HG02798 (cell line): ENCODE results near the gene SLC6A3.

Experiments
- ATAC-seq: cut with Tn5 transposase; IDR thresholded peaks from one replicate; pipeline ENCODE4 v1.9.1; 2021; ENCODE audit warnings: mild to moderate bottlenecking; ENCODE audit not compliant: unreplicated experiment, poor library complexity

Gene SLC6A3

DNA sequence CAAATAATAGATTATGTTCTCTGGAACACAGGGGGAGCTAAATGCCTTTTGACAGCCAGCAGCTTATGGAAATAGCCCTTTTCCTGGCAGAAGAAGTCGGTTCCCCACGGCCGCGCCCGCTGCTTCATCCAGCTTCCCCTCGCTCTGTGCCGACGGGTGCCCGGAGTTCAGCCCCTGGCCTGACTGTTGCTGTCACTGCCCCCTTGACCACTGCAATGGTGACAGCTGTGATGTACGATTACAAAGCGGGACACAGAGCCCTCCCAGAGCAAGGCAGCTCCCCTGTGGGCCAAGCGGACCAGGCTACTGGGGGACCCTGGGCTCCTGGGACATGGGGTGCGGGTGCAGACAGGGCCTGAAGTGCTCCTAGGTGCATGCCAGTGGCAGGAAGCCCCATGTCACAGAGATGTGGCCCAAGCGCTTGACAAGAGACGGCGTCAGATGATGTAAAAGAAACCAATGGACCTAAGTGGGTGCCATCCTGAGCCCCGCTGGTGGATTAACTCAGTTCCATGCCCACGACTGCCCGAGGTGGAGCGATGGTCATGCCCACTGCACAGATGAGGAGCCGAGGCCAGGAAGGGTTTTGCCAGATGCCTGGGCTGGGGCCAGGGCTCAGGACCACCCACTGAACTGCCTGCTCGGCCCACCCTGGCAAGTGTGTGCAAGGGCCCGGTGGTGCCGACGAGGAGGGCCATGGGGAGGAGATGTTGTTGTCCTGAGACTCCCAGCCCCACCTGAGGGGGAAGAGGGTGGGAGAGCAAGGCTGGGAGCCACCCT is 87.1 kb downstream of the SLC6A3 start:
- no peak for ATAC-seq

- no peak for ATAC-seq
Observed at GRCh38 chr5:1356873-1357787, 88.1 kb downstream of the SLC6A3 start.

DNA sequence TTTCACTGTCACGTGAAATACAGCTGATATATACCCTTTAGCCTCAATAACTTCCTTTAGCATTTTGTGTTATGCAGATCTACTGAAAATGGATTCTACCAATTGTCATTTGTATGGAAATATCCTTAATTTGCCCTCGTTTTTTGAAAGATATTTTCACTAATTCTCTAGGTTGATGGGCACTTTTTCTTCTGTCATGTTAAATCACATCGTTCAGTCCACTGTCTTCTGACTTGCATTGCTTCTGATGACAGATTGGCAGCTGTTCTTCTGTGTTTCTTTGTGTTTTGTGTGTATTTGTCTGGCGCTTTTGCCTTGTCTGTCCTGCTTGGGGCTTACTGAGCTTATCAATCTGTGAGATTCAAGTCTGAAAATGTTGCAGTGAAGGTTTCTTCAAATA is 90.7 kb downstream of the SLC6A3 start:
- no peak for ATAC-seq

DNA sequence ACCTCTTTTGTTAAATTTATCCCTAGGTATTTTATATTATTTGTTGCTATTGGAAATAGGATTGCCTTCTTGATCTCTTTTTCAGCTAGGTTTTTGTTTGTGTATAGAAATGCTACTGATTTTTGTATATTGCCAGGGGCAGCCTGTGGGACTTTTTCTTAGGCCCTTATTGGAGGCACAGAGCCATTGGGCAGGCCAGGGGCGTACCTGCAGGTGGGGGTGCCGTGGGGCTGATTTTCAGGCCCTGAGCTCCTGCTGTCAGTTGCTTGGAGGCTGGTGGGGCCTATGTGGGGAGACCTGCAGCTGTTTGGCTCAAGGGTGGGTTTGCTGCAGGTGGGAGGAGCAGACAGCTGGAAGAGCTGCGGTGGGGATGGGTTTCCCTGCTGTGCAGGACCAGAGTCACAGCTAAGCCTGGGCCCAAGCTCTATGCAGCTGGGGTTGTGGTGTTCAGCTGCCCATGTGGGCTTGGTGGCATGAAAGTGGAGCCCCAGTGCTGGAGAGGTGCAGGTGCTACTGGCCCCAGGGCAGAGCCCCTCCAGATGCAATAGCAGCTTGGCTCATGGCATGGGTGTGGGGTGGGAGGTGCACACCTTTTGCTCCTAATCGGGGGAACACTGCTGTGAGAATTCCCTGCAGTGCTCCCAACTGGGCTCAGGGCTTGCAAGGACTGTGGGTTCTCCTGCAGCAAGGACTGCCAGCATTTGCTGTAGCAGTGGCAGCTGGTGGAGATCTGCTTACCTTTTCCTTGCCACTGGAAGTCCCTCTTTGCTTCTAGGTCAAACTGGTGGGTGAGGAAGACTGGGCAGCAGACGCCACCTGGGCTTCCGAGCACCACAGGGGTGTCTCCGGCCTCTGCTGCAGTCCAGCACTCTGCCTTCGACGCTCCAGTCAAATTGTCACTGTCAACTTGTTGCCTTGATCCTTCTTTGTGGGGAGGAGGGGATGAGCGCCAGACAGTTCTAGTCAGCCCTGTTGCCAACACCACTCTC is 92.7 kb downstream of the SLC6A3 start:
- no peak for ATAC-seq

GRCh38 chr5:1351156-1351555 is 94.1 kb downstream of the SLC6A3 start:
- ATAC-seq: no peak

GRCh38 chr5:1349246-1349645 is 96.0 kb downstream of the SLC6A3 start:
- ATAC-seq: no peak

GRCh38 chr5:1348986-1349245 is 96.3 kb downstream of the SLC6A3 start:
- no peak for ATAC-seq

GRCh38 chr5:1347571-1347970 is 97.7 kb downstream of the SLC6A3 start:
- no peak for ATAC-seq

- ATAC-seq: no peak
Observed at GRCh38 chr5:1346627-1347440, 98.4 kb downstream of the SLC6A3 start.

DNA sequence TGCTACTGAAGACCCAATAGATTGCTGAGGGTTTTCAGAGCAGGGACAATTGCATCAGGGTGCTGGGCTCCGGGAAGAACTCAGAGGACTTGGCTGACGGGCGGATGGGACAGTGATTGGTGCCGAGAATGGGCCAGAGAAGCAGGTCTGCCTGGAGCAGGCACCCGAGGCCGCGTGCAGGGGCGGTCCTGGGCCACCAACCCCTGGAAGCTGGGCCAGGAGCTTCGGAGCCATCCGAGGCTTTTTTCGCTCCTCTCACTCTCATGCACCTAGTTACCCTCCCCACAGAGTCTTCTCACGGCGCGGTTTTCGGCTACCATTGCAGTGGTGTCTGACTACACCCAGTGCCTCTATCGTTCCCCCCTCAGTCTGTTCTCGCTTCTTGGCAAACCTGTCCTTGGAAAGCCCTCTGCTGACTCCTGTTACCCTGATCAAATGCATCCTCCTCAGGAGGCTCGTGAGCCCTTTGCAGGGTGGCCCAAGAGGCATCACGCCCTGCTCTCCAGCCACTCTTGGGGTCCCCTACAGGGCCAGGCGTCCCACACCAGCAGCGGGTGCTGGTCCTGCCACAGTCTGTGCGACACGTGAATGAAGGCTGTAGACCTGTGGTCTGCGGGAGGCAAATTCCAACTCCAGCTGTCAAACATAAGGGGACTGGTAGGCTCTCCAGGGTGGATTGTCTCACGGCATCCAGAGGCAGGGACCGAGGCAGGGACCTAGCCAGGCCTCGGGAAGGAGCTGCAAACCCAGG is 99.2 kb downstream of the SLC6A3 start:
- ATAC-seq: no peak

- ATAC-seq: peak; percentile 86
Observed at GRCh38 chr5:1344975-1345838, 100.0 kb downstream of the SLC6A3 start, which contains the start of gene CLPTM1L. CLPTM1L (minus strand) TSS chr5:1345099; CDS start chr5:1344841, 258 bp downstream.

GRCh38 chr5:1343931-1344901 is 101.0 kb downstream of the SLC6A3 start:
- peak; percentile 32 for ATAC-seq

DNA sequence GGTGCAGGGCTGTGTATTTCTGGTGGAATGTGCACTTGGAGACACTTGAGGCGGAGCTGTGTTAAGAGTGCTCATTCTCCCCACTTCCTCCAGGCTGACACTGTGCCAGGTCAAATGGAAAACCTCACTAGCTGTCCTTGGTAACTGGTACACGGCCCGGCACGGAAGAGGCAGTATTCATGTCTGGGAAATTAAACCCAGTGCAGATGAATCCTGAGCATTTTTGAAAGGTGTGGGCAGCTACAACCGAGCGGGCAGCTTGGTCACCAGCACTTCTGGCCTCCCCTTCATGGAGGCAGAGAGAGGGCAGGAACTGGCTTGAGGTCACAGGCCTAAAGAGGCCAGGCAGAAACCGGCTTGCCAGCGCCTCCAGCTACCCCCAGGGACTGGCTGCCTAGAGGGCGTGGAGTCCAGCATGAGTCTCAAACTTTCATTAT is 101.9 kb downstream of the SLC6A3 start:
- ATAC-seq: no peak
